HCT116 (cell line): ENCODE data around the gene FAM81B. TPM values are rescaled to one million over a fixed set of nuclear protein-coding genes. Genes with fewer than 3 reads are reported as not detected.

Experiments used
- ATAC-seq: fragments of 200-7000 bp; cut with Tn5 transposase; 2 replicates; pipeline ENCODE4 v1.9.1; 2020; ENCODE audit warnings: mild to moderate bottlenecking, moderate library complexity
- BruUV-seq: library from RNA; stranded (reverse); fragments of 400-500 nt; replicated peaks from 2 replicates; lab custom pipeline; 2021; lab: Mats Ljungman, UMichigan
- CTCF ChIA-PET: fragments of 300-600 bp; sonication (Branson Sonifier 250); formaldehyde crosslinking; loops from one replicate; lab custom pipeline; 2021; ENCODE audit warnings: antibody characterized with exemption; lab: Charles Lee
- POLR2A ChIA-PET: fragments of 300-600, 350-600 bp; sonication (Branson Sonifier 250); formaldehyde crosslinking; loops from one replicate; lab custom pipeline; 2021; ENCODE audit warnings: antibody characterized with exemption; lab: Charles Lee
- RAD21 ChIA-PET, 2 experiments: fragments of 300-600 bp; sonication (Branson Sonifier 250); formaldehyde crosslinking; loops; one replicate each; lab custom pipeline; 2023; ENCODE audit warnings: low total read pairs in 2 of 2; ENCODE audit not compliant: uncharacterized antibody in 2 of 2, unreplicated experiment in 2 of 2, low non-redundant PET in 1 of 2; lab: Charles Lee
- DNase-seq: peaks from one replicate; pipeline ENCODE4 v3.0.0-alpha.2; 2010; ENCODE audit warnings: low read depth, low spot score
- H2AFZ ChIP-seq: fragments of 200-600 bp; shearing (Covaris generic), sonication (generic); 2 replicates; pipeline ENCODE4 v1.6.1; 2017; ENCODE audit warnings: low read depth, mixed run types, mixed read lengths, antibody characterized with exemption, low read length; ENCODE audit not compliant: poor library complexity, severe bottlenecking
- H3K27ac ChIP-seq: 2 replicates; pipeline ENCODE4 v1.5.1; 2012; ENCODE audit warnings: low read depth, low read length
- H3K27me3 ChIP-seq: fragments of 200-600 bp; sonication (generic); 2 replicates; pipeline ENCODE4 v1.6.1; 2016; ENCODE audit warnings: mixed run types, low read length, mixed read lengths; ENCODE audit not compliant: insufficient read depth
- H3K36me3 ChIP-seq, 2 experiments: fragments of 200-500 bp in 1 of 2; fragments of 200-600 bp in 1 of 2; sonication (Bioruptor generic) in 1 of 2; sonication (generic) in 1 of 2; 2 replicates each; pipeline versions ENCODE4 v1.5.1 to v1.6.1; 2014 to 2016; ENCODE audit warnings: low read length in 2 of 2, inconsistent platforms in 1 of 2, mixed read lengths in 1 of 2, mixed run types in 1 of 2; ENCODE audit not compliant: insufficient read depth in 2 of 2, control insufficient read depth in 1 of 2
- H3K4me1 ChIP-seq, 2 experiments: fragments of 200-600 bp in 1 of 2; sonication (generic) in 1 of 2; 2 replicates each; pipeline versions ENCODE4 v1.5.1 to v1.6.1; 2012 to 2017; ENCODE audit warnings: low read length in 2 of 2, inconsistent platforms in 1 of 2, mild to moderate bottlenecking in 1 of 2, mixed read lengths in 1 of 2, mixed run types in 1 of 2, moderate library complexity in 1 of 2; ENCODE audit not compliant: insufficient read depth in 2 of 2, control insufficient read depth in 1 of 2
- H3K4me2 ChIP-seq: fragments of 200-600 bp; sonication (generic); 2 replicates; pipeline ENCODE4 v1.6.1; 2017; ENCODE audit warnings: mixed run types, low read length, mixed read lengths
- H3K4me3 ChIP-seq, 2 experiments: fragments of 200-600 bp in 1 of 2; sonication (generic) in 1 of 2; replicated peaks in 1 of 2; 2 replicates each; pipeline ENCODE4 v1.5.1; 2011 to 2016; ENCODE audit warnings: low read length in 2 of 2, control low read depth in 1 of 2, low read depth in 1 of 2, mild to moderate bottlenecking in 1 of 2, mixed read lengths in 1 of 2, mixed run types in 1 of 2
- H3K79me2 ChIP-seq: fragments of 200-600 bp; sonication (generic); 2 replicates; pipeline ENCODE4 v1.6.1; 2017; ENCODE audit warnings: mild to moderate bottlenecking, mixed run types, low read length, moderate library complexity, mixed read lengths; ENCODE audit not compliant: insufficient read depth
- H3K9ac ChIP-seq: fragments of 200-600 bp; sonication (generic); 2 replicates; pipeline ENCODE4 v1.6.1; 2016; ENCODE audit warnings: low read length, mixed read lengths
- H3K9me2 ChIP-seq: fragments of 200-600 bp; sonication (generic), shearing (Covaris generic); 2 replicates; pipeline ENCODE4 v1.6.1; 2017; ENCODE audit warnings: mixed run types, mild to moderate bottlenecking, moderate library complexity; ENCODE audit not compliant: insufficient read depth
- H3K9me3 ChIP-seq, 2 experiments: fragments of 200-500 bp in 1 of 2; fragments of 200-600 bp in 1 of 2; sonication (Bioruptor generic) in 1 of 2; sonication (generic) in 1 of 2; 2 replicates each; pipeline ENCODE4 v1.6.1; 2014 to 2017; ENCODE audit warnings: low read length in 2 of 2, mixed read lengths in 2 of 2, inconsistent platforms in 1 of 2, low read depth in 1 of 2, mild to moderate bottlenecking in 1 of 2, mixed run types in 1 of 2, moderate library complexity in 1 of 2; ENCODE audit not compliant: control insufficient read depth in 1 of 2, insufficient read depth in 1 of 2
- H4K20me1 ChIP-seq: fragments of 200-600 bp; sonication (generic), shearing (Covaris generic); 2 replicates; pipeline ENCODE4 v1.6.1; 2017; ENCODE audit warnings: mixed run types, mild to moderate bottlenecking, moderate library complexity; ENCODE audit not compliant: insufficient read depth
- CBX3 ChIP-seq: IDR thresholded peaks from 2 replicates; pipeline ENCODE4 v1.6.1; 2012; ENCODE audit warnings: low read depth
- CEBPB ChIP-seq: IDR thresholded peaks from 2 replicates; pipeline ENCODE4 v1.6.1; 2012; ENCODE audit warnings: low read depth
- EGR1 ChIP-seq: IDR thresholded peaks from 2 replicates; pipeline ENCODE4 v1.6.1; 2012; ENCODE audit warnings: low read depth
- ELF1 ChIP-seq: IDR thresholded peaks from 2 replicates; pipeline ENCODE4 v1.6.1; 2012; ENCODE audit warnings: low read depth, borderline replicate concordance
- EZH2 ChIP-seq: fragments of 200-600 bp; sonication (generic); IDR thresholded peaks from 2 replicates; pipeline ENCODE4 v1.6.1; 2017; ENCODE audit warnings: antibody characterized with exemption, mixed run types
- EZH2phosphoT487 ChIP-seq: fragments of 200-600 bp; IDR thresholded peaks from 2 replicates; pipeline ENCODE4 v1.6.1; 2018; ENCODE audit warnings: antibody characterized with exemption, borderline replicate concordance
- FOSL1 ChIP-seq: IDR thresholded peaks from 2 replicates; pipeline ENCODE4 v1.6.1; 2012; ENCODE audit warnings: low read depth
- JUND ChIP-seq: IDR thresholded peaks from 2 replicates; pipeline ENCODE4 v1.6.1; 2012
- SIN3A ChIP-seq: IDR thresholded peaks from 2 replicates; pipeline ENCODE4 v1.6.1; 2012; ENCODE audit warnings: low read depth
- SP1 ChIP-seq: IDR thresholded peaks from 2 replicates; pipeline ENCODE4 v1.6.1; 2012; ENCODE audit warnings: low read depth
- SRF ChIP-seq: IDR thresholded peaks from 2 replicates; pipeline ENCODE4 v1.6.1; 2012; ENCODE audit warnings: low read depth
- TCF7L2 ChIP-seq: IDR thresholded peaks from 2 replicates; pipeline ENCODE4 v1.7.0; 2011; ENCODE audit warnings: borderline replicate concordance, inconsistent platforms; ENCODE audit not compliant: insufficient read depth, insufficient read length; ENCODE audit errors: extremely low read depth
- YY1 ChIP-seq: IDR thresholded peaks from 2 replicates; pipeline ENCODE4 v1.6.1; 2011; ENCODE audit warnings: low read length, low read depth, moderate library complexity, mild to moderate bottlenecking; ENCODE audit not compliant: insufficient replicate concordance; ENCODE audit errors: extremely low read depth
- ZFX ChIP-seq: fragments of 450-650 bp; IDR thresholded peaks from 2 replicates; pipeline ENCODE4 v1.6.1; 2017
- ZNF274 ChIP-seq: fragments of 200-500 bp; sonication (Bioruptor generic); IDR thresholded peaks from 2 replicates; pipeline ENCODE4 v1.6.1; 2014; ENCODE audit warnings: mild to moderate bottlenecking, low read depth, low read length, inconsistent platforms
- intact Hi-C: fragments of 100-400 bp; cut with micrococcal nuclease; formaldehyde crosslinking; loops from 2 replicates; pipeline ENCODE4 v1.10.0; 2022
- total RNA-seq: library from RNA; stranded (reverse); gene quantifications from one replicate; pipeline ENCODE4 v1.2.1, GENCODE V29; 2021; ENCODE audit not compliant: unreplicated experiment
- TF ChIP-seq, protein P1 (sequence below), 3 experiments: fragments of 200-600 bp in 1 of 3; sonication (generic) in 1 of 3; IDR thresholded peaks in 2 of 3; conservative IDR thresholded peaks in 1 of 3; 2 replicates each; pipeline ENCODE4 v1.5.1; 2012 to 2017; ENCODE audit warnings: low read depth in 2 of 3, low read length in 2 of 3, antibody characterized with exemption in 1 of 3, borderline replicate concordance in 1 of 3, control low read depth in 1 of 3, mild to moderate bottlenecking in 1 of 3, mixed read lengths in 1 of 3, mixed run types in 1 of 3, moderate library complexity in 1 of 3; ENCODE audit not compliant: insufficient read depth in 1 of 3
- TF ChIP-seq, protein P2 (sequence below): IDR thresholded peaks from 2 replicates; pipeline ENCODE4 v1.6.1; 2012
- TF ChIP-seq, protein P3 (sequence below): IDR thresholded peaks from 2 replicates; pipeline ENCODE4 v1.6.1; 2012; ENCODE audit warnings: low read depth
- TF ChIP-seq, protein P4 (sequence below): IDR thresholded peaks from 2 replicates; pipeline ENCODE4 v1.6.1; 2012
- TF ChIP-seq, protein P5 (sequence below): IDR thresholded peaks from 2 replicates; pipeline ENCODE4 v1.6.1; 2011; ENCODE audit warnings: mild to moderate bottlenecking, low read length, moderate library complexity; ENCODE audit not compliant: insufficient replicate concordance; ENCODE audit errors: extremely low read depth

FAM81B gene
- total RNA-seq, 1 experiment from 2014 or later: not detected

DNA sequence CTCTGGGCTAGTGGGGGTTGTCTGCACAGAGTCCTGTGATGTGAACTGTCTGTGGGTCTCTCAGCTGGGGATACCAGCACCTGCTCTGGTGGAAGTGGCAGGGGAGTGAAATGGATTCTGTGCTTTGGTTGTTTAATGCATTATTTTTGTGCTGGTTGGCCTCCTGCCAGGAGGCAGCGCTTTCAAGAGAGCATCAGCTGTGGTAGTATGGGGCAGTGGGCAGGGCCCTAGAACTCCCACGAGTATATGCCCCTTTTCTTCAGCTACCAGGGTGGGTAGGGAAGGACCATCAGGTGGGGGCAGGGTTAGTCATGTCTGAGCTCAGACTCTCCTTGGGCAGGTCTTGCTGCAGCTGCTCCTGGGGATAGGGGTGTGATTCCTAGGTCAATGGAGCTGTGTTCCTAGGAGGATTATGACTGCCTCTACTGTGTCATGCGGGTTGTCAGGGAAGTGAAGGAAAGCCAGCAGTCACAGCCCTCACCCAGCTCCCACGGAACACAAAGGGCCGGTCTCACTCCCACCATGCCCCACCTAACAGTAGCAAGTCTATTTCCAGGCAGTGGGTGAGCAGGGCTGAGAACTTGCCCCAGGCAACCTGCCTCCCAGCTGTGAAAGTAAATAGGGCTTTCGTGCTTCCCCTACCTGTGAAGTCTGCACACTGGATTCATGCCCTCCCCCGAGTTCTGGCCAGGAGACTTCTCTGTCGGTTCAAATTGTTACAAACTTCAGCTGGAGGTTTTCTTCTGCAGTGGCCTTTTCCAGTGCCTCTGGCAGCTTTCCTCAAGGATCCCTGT lies 25.7 kb upstream of the FAM81B start:
- no peak overlapping the region for H3K4me2 ChIP-seq
- no peaks in the 10 kb centered on the region for H3K4me1 ChIP-seq
- H3K9ac ChIP-seq: no peak overlapping the region
- DNase-seq (no peak), ATAC-seq (no peak)
- H3K9me2 ChIP-seq: no peaks in the 10 kb centered on the region
- BruUV-seq: no TSS peak
- RAD21 ChIA-PET: no interaction called here
- H4K20me1 ChIP-seq: no peaks in the 10 kb centered on the region
- POLR2A ChIA-PET: no interaction called here
- no peak overlapping the region for H3K27ac ChIP-seq
- TF ChIP-seq EZH2 (no peak), FOSL1 (no peak), YY1 (no peak), SRF (no peak), TCF7L2 (no peak), ELF1 (no peak), ZFX (no peak), JUND (no peak), EZH2phosphoT487 (no peak), SP1 (no peak), CBX3 (no peak), CEBPB (no peak), SIN3A (no peak), EGR1 (no peak), ZNF274 (no peak)
- TF ChIP-seq, protein P1, sequence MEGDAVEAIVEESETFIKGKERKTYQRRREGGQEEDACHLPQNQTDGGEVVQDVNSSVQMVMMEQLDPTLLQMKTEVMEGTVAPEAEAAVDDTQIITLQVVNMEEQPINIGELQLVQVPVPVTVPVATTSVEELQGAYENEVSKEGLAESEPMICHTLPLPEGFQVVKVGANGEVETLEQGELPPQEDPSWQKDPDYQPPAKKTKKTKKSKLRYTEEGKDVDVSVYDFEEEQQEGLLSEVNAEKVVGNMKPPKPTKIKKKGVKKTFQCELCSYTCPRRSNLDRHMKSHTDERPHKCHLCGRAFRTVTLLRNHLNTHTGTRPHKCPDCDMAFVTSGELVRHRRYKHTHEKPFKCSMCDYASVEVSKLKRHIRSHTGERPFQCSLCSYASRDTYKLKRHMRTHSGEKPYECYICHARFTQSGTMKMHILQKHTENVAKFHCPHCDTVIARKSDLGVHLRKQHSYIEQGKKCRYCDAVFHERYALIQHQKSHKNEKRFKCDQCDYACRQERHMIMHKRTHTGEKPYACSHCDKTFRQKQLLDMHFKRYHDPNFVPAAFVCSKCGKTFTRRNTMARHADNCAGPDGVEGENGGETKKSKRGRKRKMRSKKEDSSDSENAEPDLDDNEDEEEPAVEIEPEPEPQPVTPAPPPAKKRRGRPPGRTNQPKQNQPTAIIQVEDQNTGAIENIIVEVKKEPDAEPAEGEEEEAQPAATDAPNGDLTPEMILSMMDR (IDR thresholded peaks at IDR 0.05 in 2 of 3, conservative IDR thresholded peaks at IDR 0.05 in 1 of 3; ENCODE audit: borderline replicate concordance in 1 of 3, insufficient read depth in 1 of 3, low read depth in 2 of 3, low read length in 2 of 3): no peak
- TF ChIP-seq, protein P2, sequence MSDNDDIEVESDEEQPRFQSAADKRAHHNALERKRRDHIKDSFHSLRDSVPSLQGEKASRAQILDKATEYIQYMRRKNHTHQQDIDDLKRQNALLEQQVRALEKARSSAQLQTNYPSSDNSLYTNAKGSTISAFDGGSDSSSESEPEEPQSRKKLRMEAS: no peak
- TF ChIP-seq, protein P3, sequence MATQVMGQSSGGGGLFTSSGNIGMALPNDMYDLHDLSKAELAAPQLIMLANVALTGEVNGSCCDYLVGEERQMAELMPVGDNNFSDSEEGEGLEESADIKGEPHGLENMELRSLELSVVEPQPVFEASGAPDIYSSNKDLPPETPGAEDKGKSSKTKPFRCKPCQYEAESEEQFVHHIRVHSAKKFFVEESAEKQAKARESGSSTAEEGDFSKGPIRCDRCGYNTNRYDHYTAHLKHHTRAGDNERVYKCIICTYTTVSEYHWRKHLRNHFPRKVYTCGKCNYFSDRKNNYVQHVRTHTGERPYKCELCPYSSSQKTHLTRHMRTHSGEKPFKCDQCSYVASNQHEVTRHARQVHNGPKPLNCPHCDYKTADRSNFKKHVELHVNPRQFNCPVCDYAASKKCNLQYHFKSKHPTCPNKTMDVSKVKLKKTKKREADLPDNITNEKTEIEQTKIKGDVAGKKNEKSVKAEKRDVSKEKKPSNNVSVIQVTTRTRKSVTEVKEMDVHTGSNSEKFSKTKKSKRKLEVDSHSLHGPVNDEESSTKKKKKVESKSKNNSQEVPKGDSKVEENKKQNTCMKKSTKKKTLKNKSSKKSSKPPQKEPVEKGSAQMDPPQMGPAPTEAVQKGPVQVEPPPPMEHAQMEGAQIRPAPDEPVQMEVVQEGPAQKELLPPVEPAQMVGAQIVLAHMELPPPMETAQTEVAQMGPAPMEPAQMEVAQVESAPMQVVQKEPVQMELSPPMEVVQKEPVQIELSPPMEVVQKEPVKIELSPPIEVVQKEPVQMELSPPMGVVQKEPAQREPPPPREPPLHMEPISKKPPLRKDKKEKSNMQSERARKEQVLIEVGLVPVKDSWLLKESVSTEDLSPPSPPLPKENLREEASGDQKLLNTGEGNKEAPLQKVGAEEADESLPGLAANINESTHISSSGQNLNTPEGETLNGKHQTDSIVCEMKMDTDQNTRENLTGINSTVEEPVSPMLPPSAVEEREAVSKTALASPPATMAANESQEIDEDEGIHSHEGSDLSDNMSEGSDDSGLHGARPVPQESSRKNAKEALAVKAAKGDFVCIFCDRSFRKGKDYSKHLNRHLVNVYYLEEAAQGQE: no peak
- TF ChIP-seq, protein P4, sequence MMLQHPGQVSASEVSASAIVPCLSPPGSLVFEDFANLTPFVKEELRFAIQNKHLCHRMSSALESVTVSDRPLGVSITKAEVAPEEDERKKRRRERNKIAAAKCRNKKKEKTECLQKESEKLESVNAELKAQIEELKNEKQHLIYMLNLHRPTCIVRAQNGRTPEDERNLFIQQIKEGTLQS: no peak
- TF ChIP-seq, protein P5, sequence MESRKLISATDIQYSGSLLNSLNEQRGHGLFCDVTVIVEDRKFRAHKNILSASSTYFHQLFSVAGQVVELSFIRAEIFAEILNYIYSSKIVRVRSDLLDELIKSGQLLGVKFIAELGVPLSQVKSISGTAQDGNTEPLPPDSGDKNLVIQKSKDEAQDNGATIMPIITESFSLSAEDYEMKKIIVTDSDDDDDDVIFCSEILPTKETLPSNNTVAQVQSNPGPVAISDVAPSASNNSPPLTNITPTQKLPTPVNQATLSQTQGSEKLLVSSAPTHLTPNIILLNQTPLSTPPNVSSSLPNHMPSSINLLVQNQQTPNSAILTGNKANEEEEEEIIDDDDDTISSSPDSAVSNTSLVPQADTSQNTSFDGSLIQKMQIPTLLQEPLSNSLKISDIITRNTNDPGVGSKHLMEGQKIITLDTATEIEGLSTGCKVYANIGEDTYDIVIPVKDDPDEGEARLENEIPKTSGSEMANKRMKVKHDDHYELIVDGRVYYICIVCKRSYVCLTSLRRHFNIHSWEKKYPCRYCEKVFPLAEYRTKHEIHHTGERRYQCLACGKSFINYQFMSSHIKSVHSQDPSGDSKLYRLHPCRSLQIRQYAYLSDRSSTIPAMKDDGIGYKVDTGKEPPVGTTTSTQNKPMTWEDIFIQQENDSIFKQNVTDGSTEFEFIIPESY: no peak
- intact Hi-C loops: no loop called here
- no peaks in the 10 kb centered on the region for H3K79me2 ChIP-seq
- no peak overlapping the region for H2AFZ ChIP-seq
- H3K9me3 ChIP-seq: no peaks in the 10 kb centered on the region
- H3K36me3 ChIP-seq: no peaks in the 10 kb centered on the region
- no peak overlapping the region for H3K4me3 ChIP-seq
- H3K27me3 ChIP-seq: no peaks in the 10 kb centered on the region
- CTCF ChIA-PET: no interaction called here
